Thoracic aorta (tissue), 2 donors: Measurements from ENCODE around the gene PARD3B. TPM values are rescaled to one million over a fixed set of nuclear protein-coding genes. Genes with fewer than 3 reads are reported as not detected.
"Not testable (repeated sequence)": the region's sequence is repeated elsewhere in the genome, so short reads cannot be mapped to it uniquely, and the experiment has no call there.

ENCODE experiments used
- ATAC-seq: fragments of 150-250 bp; one replicate; pipeline ENCODE4 v1.8.0; 2017; ENCODE audit warnings: low read depth; ENCODE audit not compliant: insufficient number of reproducible peaks, low FRiP score
- DNase-seq: peaks from one replicate; pipeline ENCODE4 v3.0.0-alpha.2; 2020; ENCODE audit warnings: low spot score
- H3K27ac ChIP-seq, 2 donors: fragments of 200-600 bp; sonication (generic); 1 replicate in 1 of 2; 2 replicates in 1 of 2; pipeline ENCODE4 v1.5.1; 2016; ENCODE audit warnings: mild to moderate bottlenecking in 2 of 2, moderate library complexity in 2 of 2
- H3K27me3 ChIP-seq: fragments of 200-600 bp; sonication (generic); replicated peaks from 2 replicates; pipeline ENCODE4 v1.6.0; 2016; ENCODE audit warnings: mild to moderate bottlenecking; ENCODE audit not compliant: insufficient read depth
- H3K36me3 ChIP-seq: fragments of 200-600 bp; sonication (generic); one replicate; pipeline ENCODE4 v1.5.1; 2016
- H3K4me1 ChIP-seq, 2 donors: fragments of 200-600 bp; sonication (generic); 1 replicate in 1 of 2; 2 replicates in 1 of 2; pipeline versions ENCODE4 v1.5.1 to v1.6.0; 2016; ENCODE audit warnings: low read depth in 2 of 2, mild to moderate bottlenecking in 1 of 2; ENCODE audit not compliant: control insufficient read depth in 1 of 2
- H3K4me3 ChIP-seq: fragments of 200-600 bp; sonication (generic); 2 replicates; pipeline ENCODE4 v1.5.1; 2016; ENCODE audit warnings: mild to moderate bottlenecking
- H3K9me3 ChIP-seq: fragments of 200-600 bp; sonication (generic); 2 replicates; pipeline ENCODE4 v1.5.1; 2016
- CTCF ChIP-seq: fragments of 200-600 bp; sonication (generic); IDR thresholded peaks from one replicate; pipeline ENCODE4 v1.5.1; 2019; ENCODE audit warnings: antibody characterized with exemption
- total RNA-seq, 2 donors: library from RNA; depleted of rRNA; stranded (reverse); fragments of >200 nt; gene quantifications; one replicate each; pipeline versions ENCODE4 v1.1.0 to v1.2.3, GENCODE V29; 2016

The PARD3B gene
- total RNA-seq, 2 donors from 2014 or later = 25.7 to 34.5 TPM

GRCh38 chr2:204557604-204558003 lies 12.3 kb downstream of the PARD3B start:
- Histone ChIP-seq H3K27ac (no peak overlapping the region), H3K27me3 (no peaks in the 10 kb centered on the region), H3K36me3 (no peaks in the 10 kb centered on the region), H3K4me1 (peaks cover 0 to 6% of the 10 kb centered on the region in 2 donors), H3K9me3 (no peaks in the 10 kb centered on the region), H3K4me3 (no peak overlapping the region)
- DNase-seq (no peak), ATAC-seq (no peak)
- TF ChIP-seq CTCF = no peak

- not testable (repeated sequence) for H3K36me3 ChIP-seq, H3K4me1 ChIP-seq, ATAC-seq, H3K9me3 ChIP-seq, H3K27ac ChIP-seq, DNase-seq, H3K27me3 ChIP-seq, H3K4me3 ChIP-seq
Measured at GRCh38 chr2:204559358-204559757, 14.1 kb downstream of the PARD3B start.

GRCh38 chr2:204560902-204561301 lies 15.6 kb downstream of the PARD3B start:
- Histone ChIP-seq H3K4me1 (peaks cover 0 to 6% of the 10 kb centered on the region in 2 donors), H3K36me3 (no peaks in the 10 kb centered on the region), H3K9me3 (no peaks in the 10 kb centered on the region), H3K27me3 (no peaks in the 10 kb centered on the region), H3K4me3 (no peak overlapping the region), H3K27ac (no peak overlapping the region)
- DNase-seq = no peak
- ATAC-seq = no peak
- TF ChIP-seq CTCF = no peak

GRCh38 chr2:204561771-204562170 lies 16.5 kb downstream of the PARD3B start:
- TF ChIP-seq CTCF = no peak
- DNase-seq (no peak), ATAC-seq (no peak)
- Histone ChIP-seq H3K4me3 (no peak overlapping the region), H3K36me3 (no peaks in the 10 kb centered on the region), H3K9me3 (no peaks in the 10 kb centered on the region), H3K4me1 (peaks cover 0 to 6% of the 10 kb centered on the region in 2 donors), H3K27me3 (no peaks in the 10 kb centered on the region), H3K27ac (no peak overlapping the region)

- DNase-seq (no peak), ATAC-seq (no peak)
- Histone ChIP-seq H3K27me3 (no peaks in the 10 kb centered on the region), H3K4me1 (peaks cover 0 to 6% of the 10 kb centered on the region in 2 donors), H3K36me3 (no peaks in the 10 kb centered on the region), H3K9me3 (no peaks in the 10 kb centered on the region), H3K4me3 (no peak overlapping the region), H3K27ac (no peak overlapping the region)
- no peak for TF ChIP-seq CTCF
Measured at GRCh38 chr2:204566439-204566838, 21.2 kb downstream of the PARD3B start.

GRCh38 chr2:204570421-204570820 lies 25.1 kb downstream of the PARD3B start:
- no peaks in the 10 kb centered on the region for H3K9me3 ChIP-seq
- DNase-seq (no peak), ATAC-seq (no peak)
- TF ChIP-seq CTCF = no peak
- H3K4me1 ChIP-seq = peaks cover 0 to 8% of the 10 kb centered on the region in 2 donors
- H3K27ac ChIP-seq = no peak overlapping the region
- H3K36me3 ChIP-seq = no peaks in the 10 kb centered on the region
- no peak overlapping the region for H3K4me3 ChIP-seq
- H3K27me3 ChIP-seq = no peaks in the 10 kb centered on the region
